GM12875 (cell line): ENCODE data around the gene EDA2R.

ENCODE experiments used
- H3K4me3 ChIP-seq: one replicate; pipeline ENCODE4 v1.5.1; 2011; ENCODE audit warnings: low read depth, low read length, control low read depth
- TF ChIP-seq, protein P1 (sequence below): IDR thresholded peaks from 2 replicates; pipeline ENCODE4 v1.5.1; 2011; ENCODE audit warnings: low read depth, mild to moderate bottlenecking, control low read depth, inconsistent platforms, low read length, moderate library complexity, borderline replicate concordance; ENCODE audit not compliant: insufficient read depth

The EDA2R gene

DNA sequence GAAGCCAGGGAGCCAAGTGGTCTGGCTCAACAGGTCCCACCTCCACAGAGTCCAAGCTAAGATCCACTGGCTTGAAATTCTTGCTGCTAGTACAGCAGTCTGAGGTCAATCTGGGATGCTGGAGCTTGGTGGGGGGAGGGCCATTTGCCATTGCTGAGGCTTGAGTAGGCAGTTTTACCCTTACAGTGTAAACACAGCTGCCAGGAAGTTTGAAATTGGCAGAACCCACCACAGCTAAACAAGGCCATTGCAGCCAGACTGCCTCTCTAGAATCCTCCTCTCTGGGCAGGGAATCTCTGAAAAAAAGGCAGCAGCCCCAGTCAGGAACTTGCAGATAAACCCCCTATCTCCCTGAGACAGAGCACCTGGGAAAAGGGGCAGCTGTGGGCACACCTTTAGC is 84.9 kb downstream of the EDA2R start:
- no peak overlapping the region for H3K4me3 ChIP-seq
- TF ChIP-seq, protein P1, sequence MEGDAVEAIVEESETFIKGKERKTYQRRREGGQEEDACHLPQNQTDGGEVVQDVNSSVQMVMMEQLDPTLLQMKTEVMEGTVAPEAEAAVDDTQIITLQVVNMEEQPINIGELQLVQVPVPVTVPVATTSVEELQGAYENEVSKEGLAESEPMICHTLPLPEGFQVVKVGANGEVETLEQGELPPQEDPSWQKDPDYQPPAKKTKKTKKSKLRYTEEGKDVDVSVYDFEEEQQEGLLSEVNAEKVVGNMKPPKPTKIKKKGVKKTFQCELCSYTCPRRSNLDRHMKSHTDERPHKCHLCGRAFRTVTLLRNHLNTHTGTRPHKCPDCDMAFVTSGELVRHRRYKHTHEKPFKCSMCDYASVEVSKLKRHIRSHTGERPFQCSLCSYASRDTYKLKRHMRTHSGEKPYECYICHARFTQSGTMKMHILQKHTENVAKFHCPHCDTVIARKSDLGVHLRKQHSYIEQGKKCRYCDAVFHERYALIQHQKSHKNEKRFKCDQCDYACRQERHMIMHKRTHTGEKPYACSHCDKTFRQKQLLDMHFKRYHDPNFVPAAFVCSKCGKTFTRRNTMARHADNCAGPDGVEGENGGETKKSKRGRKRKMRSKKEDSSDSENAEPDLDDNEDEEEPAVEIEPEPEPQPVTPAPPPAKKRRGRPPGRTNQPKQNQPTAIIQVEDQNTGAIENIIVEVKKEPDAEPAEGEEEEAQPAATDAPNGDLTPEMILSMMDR, result no peak

DNA sequence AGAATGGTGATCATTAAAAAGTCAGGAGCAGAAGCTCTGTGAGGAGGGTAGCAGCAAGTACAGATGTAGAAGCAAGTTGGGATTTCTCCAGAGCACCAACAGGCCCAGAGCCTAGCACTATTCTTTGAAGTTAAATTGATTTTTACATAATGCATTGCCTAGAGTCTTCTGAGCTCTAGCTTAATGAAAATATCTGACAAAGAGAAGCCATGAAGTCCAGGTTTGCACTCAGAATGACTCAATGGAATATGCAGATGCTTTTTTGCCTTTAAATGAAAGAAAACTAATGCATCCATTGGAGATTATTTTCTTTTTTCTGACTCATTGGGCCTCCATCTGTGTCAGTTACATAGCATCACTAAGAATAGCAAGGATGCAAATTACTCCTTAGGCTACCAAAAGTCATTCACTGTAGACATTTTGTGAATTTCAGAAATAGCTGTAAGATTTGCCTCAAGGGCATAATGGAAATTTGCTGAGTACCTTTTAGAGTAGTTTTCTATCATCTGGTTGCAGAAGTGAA is 91.0 kb downstream of the EDA2R start:
- no peak overlapping the region for H3K4me3 ChIP-seq
- TF ChIP-seq, protein P1, result no peak
